Fibroblast of the aortic adventitia (primary cell): ENCODE data around the gene FKRP. TPM values are rescaled to one million over a fixed set of nuclear protein-coding genes. Genes with fewer than 3 reads are reported as not detected.

ENCODE experiments used
- DNase-seq: peaks from one replicate; pipeline ENCODE4 v3.0.0-alpha.2; 2010; ENCODE audit warnings: low read depth
- H3K4me3 ChIP-seq: 2 replicates; pipeline ENCODE4 v1.5.1; 2011; ENCODE audit warnings: low read depth, mild to moderate bottlenecking, control low read depth, low read length, moderate library complexity
- CTCF ChIP-seq: IDR thresholded peaks from 2 replicates; pipeline ENCODE4 v1.5.1; 2011; ENCODE audit warnings: mild to moderate bottlenecking, low read length, control low read depth, inconsistent platforms; ENCODE audit not compliant: insufficient read depth
- total RNA-seq: library from RNA; depleted of rRNA; stranded (reverse); fragments of >200 nt; gene quantifications from 2 replicates; pipeline ENCODE4 v1.2.3, GENCODE V29; 2012; ENCODE audit warnings: low replicate concordance

Gene FKRP
- total RNA-seq, 1 donor = 11.8 TPM

- TF ChIP-seq CTCF = no peak
- H3K4me3 ChIP-seq = no peak overlapping the region
- DNase-seq = no peak
These were observed 21.4 kb upstream of the FKRP start for GRCh38 chr19:46724468-46724867.

GRCh38 chr19:46725036-46725820 is 20.6 kb upstream of the FKRP start:
- DNase-seq = no peak
- no peak overlapping the region for H3K4me3 ChIP-seq
- TF ChIP-seq CTCF = no peak

GRCh38 chr19:46725859-46726393 is 19.9 kb upstream of the FKRP start:
- no peak for DNase-seq
- H3K4me3 ChIP-seq = no peak overlapping the region
- TF ChIP-seq CTCF = no peak

- H3K4me3 ChIP-seq = no peak overlapping the region
- TF ChIP-seq CTCF = no peak
- no peak for DNase-seq
These were observed 19.3 kb upstream of the FKRP start for GRCh38 chr19:46726551-46726950.

- no peak overlapping the region for H3K4me3 ChIP-seq
- no peak for TF ChIP-seq CTCF
- no peak for DNase-seq
These were observed 18.8 kb upstream of the FKRP start for GRCh38 chr19:46726971-46727501.

- no peak overlapping the region for H3K4me3 ChIP-seq
- no peak for DNase-seq
- TF ChIP-seq CTCF = no peak
These were observed 18.1 kb upstream of the FKRP start for GRCh38 chr19:46727757-46728156.
